Sigmoid colon (tissue), 4 donors: ENCODE measurements around the gene GRB10.

ENCODE experiments used
- CTCF ChIP-seq, 4 experiments: fragments of 450-650 bp in 3 of 4; fragments of 200-600 bp in 1 of 4; IDR thresholded peaks; one replicate each; pipeline ENCODE4 v1.5.1; 2016 to 2019; ENCODE audit warnings: antibody characterized with exemption in 4 of 4, mild to moderate bottlenecking in 3 of 4, moderate library complexity in 2 of 4
- EP300 ChIP-seq, 4 donors: sonication (generic); formaldehyde crosslinking; IDR thresholded peaks; one replicate each; pipeline ENCODE4 v1.6.1; 2017; ENCODE audit warnings: antibody characterized with exemption in 4 of 4
- POLR2A ChIP-seq, 2 donors: fragments of 450-650 bp; IDR thresholded peaks; one replicate each; pipeline ENCODE4 v1.6.1; 2016; ENCODE audit warnings: antibody characterized with exemption in 2 of 2, mild to moderate bottlenecking in 2 of 2, moderate library complexity in 2 of 2

GRCh38 chr7:50650057-50650664, 132.5 kb downstream of the GRB10 start:
- TF ChIP-seq CTCF (IDR thresholded peaks at IDR 0.05) (no peak), POLR2A (IDR thresholded peaks at IDR 0.05) (no peak), EP300 (IDR thresholded peaks at IDR 0.05) (no peak)
